ENCODE data around the gene METTL14. TPM values are rescaled to one million over a fixed set of nuclear protein-coding genes. Genes with fewer than 3 reads are reported as not detected.

METTL14 gene
- total RNA-seq, 2 donors from 2014 or later = 33.0 to 34.1 TPM

GRCh38 chr4:118738090-118738489 lies 52.9 kb downstream of the METTL14 start:
- Histone ChIP-seq H3K27me3 (no peaks in the 10 kb centered on the region), H3K36me3 (peaks cover 18% of the 10 kb centered on the region), H3K4me3 (no peak overlapping the region), H3K4me1 (no peaks in the 10 kb centered on the region), H3K9me3 (no peaks in the 10 kb centered on the region), H3K27ac (no peak overlapping the region), H3K9ac (ENCODE audit: low read depth in 2 of 2, low read length in 2 of 2) (no peak overlapping the region)
- DNase-seq = no peak
- TF ChIP-seq, protein P1, sequence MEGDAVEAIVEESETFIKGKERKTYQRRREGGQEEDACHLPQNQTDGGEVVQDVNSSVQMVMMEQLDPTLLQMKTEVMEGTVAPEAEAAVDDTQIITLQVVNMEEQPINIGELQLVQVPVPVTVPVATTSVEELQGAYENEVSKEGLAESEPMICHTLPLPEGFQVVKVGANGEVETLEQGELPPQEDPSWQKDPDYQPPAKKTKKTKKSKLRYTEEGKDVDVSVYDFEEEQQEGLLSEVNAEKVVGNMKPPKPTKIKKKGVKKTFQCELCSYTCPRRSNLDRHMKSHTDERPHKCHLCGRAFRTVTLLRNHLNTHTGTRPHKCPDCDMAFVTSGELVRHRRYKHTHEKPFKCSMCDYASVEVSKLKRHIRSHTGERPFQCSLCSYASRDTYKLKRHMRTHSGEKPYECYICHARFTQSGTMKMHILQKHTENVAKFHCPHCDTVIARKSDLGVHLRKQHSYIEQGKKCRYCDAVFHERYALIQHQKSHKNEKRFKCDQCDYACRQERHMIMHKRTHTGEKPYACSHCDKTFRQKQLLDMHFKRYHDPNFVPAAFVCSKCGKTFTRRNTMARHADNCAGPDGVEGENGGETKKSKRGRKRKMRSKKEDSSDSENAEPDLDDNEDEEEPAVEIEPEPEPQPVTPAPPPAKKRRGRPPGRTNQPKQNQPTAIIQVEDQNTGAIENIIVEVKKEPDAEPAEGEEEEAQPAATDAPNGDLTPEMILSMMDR (IDR thresholded peaks at IDR 0.05) = no peak
- intact Hi-C loops (cut with DNase I) = no loop called here

DNA sequence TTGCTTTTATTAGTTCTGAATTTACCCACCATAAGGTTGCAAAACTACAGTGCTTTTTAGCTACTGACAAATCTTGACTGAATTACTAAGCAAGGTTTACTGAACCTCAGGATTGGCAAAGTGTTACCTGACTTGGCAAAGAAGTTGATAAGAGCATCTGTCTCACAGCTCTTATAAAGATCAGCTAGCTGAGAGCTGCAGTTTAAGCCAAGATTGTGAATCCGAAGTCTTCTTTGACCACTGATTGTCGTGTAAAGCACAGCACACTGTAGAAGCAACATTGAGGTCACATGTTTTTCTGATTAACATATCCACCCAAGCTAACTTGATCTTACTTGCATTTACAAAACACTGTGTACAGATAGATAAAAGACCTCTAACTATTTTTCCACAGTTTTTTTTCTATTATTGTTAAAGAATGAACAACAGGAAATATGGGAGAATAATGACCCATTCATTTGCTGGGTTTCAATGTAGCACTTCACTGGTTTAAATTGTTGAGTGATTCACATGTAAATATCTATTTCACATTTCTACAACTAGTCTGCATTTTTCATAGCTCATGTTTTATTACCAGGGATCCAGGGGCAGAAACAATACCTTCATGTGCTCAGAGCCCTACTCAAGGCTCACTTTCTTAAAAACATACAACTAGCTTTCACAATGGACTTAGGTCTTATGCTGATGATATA lies 54.0 kb downstream of the METTL14 start:
- no peaks in the 10 kb centered on the region for H3K4me1 ChIP-seq
- H3K4me3 ChIP-seq = no peak overlapping the region
- no peaks in the 10 kb centered on the region for H3K27me3 ChIP-seq
- TF ChIP-seq, protein P1 (IDR thresholded peaks at IDR 0.05) = no peak
- no peak for DNase-seq
- peaks cover 18% of the 10 kb centered on the region for H3K36me3 ChIP-seq
- no peak overlapping the region for H3K27ac ChIP-seq
- intact Hi-C loops (cut with DNase I) = no loop called here
- H3K9me3 ChIP-seq = no peaks in the 10 kb centered on the region
- H3K9ac ChIP-seq (ENCODE audit: low read depth in 2 of 2, low read length in 2 of 2) = no peak overlapping the region

DNA sequence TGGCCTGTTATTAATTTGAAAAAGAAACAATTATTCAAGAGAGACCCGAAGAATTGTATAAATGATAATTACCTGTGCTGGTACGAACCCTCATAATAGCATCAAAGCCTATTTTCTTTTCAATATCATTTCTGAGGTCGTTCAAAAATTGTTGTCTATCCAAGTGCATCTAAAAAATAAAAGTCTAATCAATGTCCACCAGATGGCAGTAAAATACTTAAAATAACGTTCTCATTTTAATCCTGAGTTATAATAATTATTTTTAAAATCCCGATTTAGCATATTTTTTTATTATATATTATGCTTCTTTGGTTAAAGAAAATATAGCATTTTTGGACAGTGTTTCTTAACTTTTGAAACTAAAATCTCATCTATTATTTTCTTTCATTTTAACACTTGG lies 55.7 kb downstream of the METTL14 start:
- Histone ChIP-seq H3K4me3 (no peak overlapping the region), H3K36me3 (peaks cover 18% of the 10 kb centered on the region), H3K27me3 (no peaks in the 10 kb centered on the region), H3K9me3 (no peaks in the 10 kb centered on the region), H3K9ac (ENCODE audit: low read depth in 2 of 2, low read length in 2 of 2) (no peak overlapping the region), H3K4me1 (no peaks in the 10 kb centered on the region), H3K27ac (no peak overlapping the region)
- intact Hi-C loops (cut with DNase I) = loop anchor here (10.0 kb wide), 1 partner anchor 224 kb away; no protein-coding TSS in a partner anchor
- DNase-seq = no peak
- TF ChIP-seq, protein P1 (IDR thresholded peaks at IDR 0.05) = peak; percentile 22

- no peaks in the 10 kb centered on the region for H3K27me3 ChIP-seq
- no peak for DNase-seq
- intact Hi-C loops (cut with DNase I) = loop anchor here (10.0 kb wide), 1 partner anchor 223 kb away; no protein-coding TSS in a partner anchor
- H3K36me3 ChIP-seq = peaks cover 18% of the 10 kb centered on the region
- H3K4me3 ChIP-seq = no peak overlapping the region
- H3K9me3 ChIP-seq = no peaks in the 10 kb centered on the region
- H3K27ac ChIP-seq = no peak overlapping the region
- TF ChIP-seq, protein P1 (IDR thresholded peaks at IDR 0.05) = no peak
- H3K4me1 ChIP-seq = no peaks in the 10 kb centered on the region
- no peak overlapping the region for H3K9ac ChIP-seq (ENCODE audit: low read depth in 2 of 2, low read length in 2 of 2)
Measured at GRCh38 chr4:118741301-118741855, 56.2 kb downstream of the METTL14 start.

DNA sequence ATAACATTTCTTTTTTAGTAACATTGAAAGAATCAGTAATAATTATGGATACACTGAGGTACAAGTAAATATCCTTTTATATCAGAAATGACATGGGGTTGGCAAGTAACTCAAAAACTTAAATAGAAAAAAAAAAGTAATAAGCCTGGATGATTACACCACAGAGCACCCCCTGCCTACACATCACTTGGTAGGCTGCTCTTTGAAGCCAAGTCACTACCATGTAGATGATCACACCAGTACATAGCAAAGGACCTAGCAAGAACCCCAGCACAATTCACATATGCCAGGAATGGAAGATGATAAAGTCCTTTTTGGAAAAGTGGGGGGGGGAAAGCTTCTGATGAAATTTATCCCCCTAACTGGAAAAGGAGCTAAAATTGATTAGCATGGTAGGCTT lies 56.9 kb downstream of the METTL14 start:
- intact Hi-C loops (cut with DNase I) = loop anchor here (10.0 kb wide), 1 partner anchor 223 kb away; no protein-coding TSS in a partner anchor

More for the DNA sequence above, 56.9 kb downstream of the METTL14 start:
- H3K4me3 ChIP-seq = no peak overlapping the region
- H3K36me3 ChIP-seq = peaks cover 18% of the 10 kb centered on the region
- no peaks in the 10 kb centered on the region for H3K9me3 ChIP-seq
- TF ChIP-seq, protein P1 (IDR thresholded peaks at IDR 0.05) = no peak
- H3K27ac ChIP-seq = no peak overlapping the region
- H3K4me1 ChIP-seq = no peaks in the 10 kb centered on the region
- DNase-seq = no peak
- H3K27me3 ChIP-seq = no peaks in the 10 kb centered on the region
- no peak overlapping the region for H3K9ac ChIP-seq (ENCODE audit: low read depth in 2 of 2, low read length in 2 of 2)

Measured in colonic mucosa (tissue), 4 donors.